ENCODE measurements around the gene PTER. TPM values are rescaled to one million over a fixed set of nuclear protein-coding genes. Genes with fewer than 3 reads are reported as not detected.
A peak's percentile ranks its signal among the peaks of the same experiment; 100 is the strongest.

PTER gene
- polyA plus RNA-seq (2012; ENCODE audit: insufficient read depth, insufficient read length, low read depth), result not detected

- peak; percentile 64 for DNase-seq
- Histone ChIP-seq H3K9me3 (no peaks in the 10 kb centered on the region), H3K4me3 (ENCODE audit: low read depth, low read length) (no peak within 1 kb of the TSS), H3K36me3 (no peaks in the 10 kb centered on the region), H3K4me1 (no peaks in the 10 kb centered on the region), H3K27me3 (peaks cover 2% of the 10 kb centered on the region; the same call in 1 of the 2 replicates)
- no peak for TF ChIP-seq CTCF (IDR thresholded peaks at IDR 0.05; ENCODE audit: low read depth, low read length)
Observed at GRCh38 chr10:16436758-16437539, at the start of gene PTER. Gene PTER (plus strand): TSS chr10:16437010. CDS start chr10:16484385, 47,375 bp downstream.

GRCh38 chr10:16392531-16393069 lies 44.2 kb upstream of the PTER start:
- no peak for DNase-seq
- no peak overlapping the region for H3K4me3 ChIP-seq (ENCODE audit: low read depth, low read length)
- no peaks in the 10 kb centered on the region for H3K36me3 ChIP-seq
- no peaks in the 10 kb centered on the region for H3K9me3 ChIP-seq
- no peak for TF ChIP-seq CTCF (IDR thresholded peaks at IDR 0.05; ENCODE audit: low read depth, low read length)
- no peaks in the 10 kb centered on the region for H3K4me1 ChIP-seq
- no peaks in the 10 kb centered on the region for H3K27me3 ChIP-seq

- Histone ChIP-seq H3K27me3 (no peaks in the 10 kb centered on the region), H3K36me3 (no peaks in the 10 kb centered on the region), H3K9me3 (no peaks in the 10 kb centered on the region), H3K4me1 (no peaks in the 10 kb centered on the region), H3K4me3 (ENCODE audit: low read depth, low read length) (no peak overlapping the region)
- TF ChIP-seq CTCF (IDR thresholded peaks at IDR 0.05; ENCODE audit: low read depth, low read length), result no peak
- no peak for DNase-seq
Observed at GRCh38 chr10:16393271-16393858, 43.4 kb upstream of the PTER start.

- Histone ChIP-seq H3K27me3 (no peaks in the 10 kb centered on the region), H3K4me3 (ENCODE audit: low read depth, low read length) (no peak overlapping the region), H3K36me3 (no peaks in the 10 kb centered on the region), H3K4me1 (no peaks in the 10 kb centered on the region), H3K9me3 (no peaks in the 10 kb centered on the region)
- no peak for TF ChIP-seq CTCF (IDR thresholded peaks at IDR 0.05; ENCODE audit: low read depth, low read length)
- no peak for DNase-seq
Observed at GRCh38 chr10:16401416-16401815, 35.4 kb upstream of the PTER start.

- no peaks in the 10 kb centered on the region for H3K36me3 ChIP-seq
- no peaks in the 10 kb centered on the region for H3K9me3 ChIP-seq
- TF ChIP-seq CTCF (IDR thresholded peaks at IDR 0.05; ENCODE audit: low read depth, low read length), result no peak
- no peak for DNase-seq
- H3K27me3 ChIP-seq, result no peaks in the 10 kb centered on the region
- H3K4me1 ChIP-seq, result no peaks in the 10 kb centered on the region
- H3K4me3 ChIP-seq (ENCODE audit: low read depth, low read length), result no peak overlapping the region
Observed at GRCh38 chr10:16408379-16408778, 28.4 kb upstream of the PTER start.

- Histone ChIP-seq H3K4me3 (ENCODE audit: low read depth, low read length) (no peak overlapping the region), H3K27me3 (no peaks in the 10 kb centered on the region), H3K9me3 (no peaks in the 10 kb centered on the region), H3K4me1 (no peaks in the 10 kb centered on the region), H3K36me3 (no peaks in the 10 kb centered on the region)
- DNase-seq, result no peak
- TF ChIP-seq CTCF (IDR thresholded peaks at IDR 0.05; ENCODE audit: low read depth, low read length), result no peak
Observed at GRCh38 chr10:16417341-16417740, 19.5 kb upstream of the PTER start.
